GM18499 (cell line): ENCODE measurements around the gene KRT1.
"Not testable (repeated sequence)": the region's sequence is repeated elsewhere in the genome, so short reads cannot be mapped to it uniquely, and the experiment has no call there.

Source experiments
- ATAC-seq: cut with Tn5 transposase; IDR thresholded peaks from one replicate; pipeline ENCODE4 v1.9.1; 2021; ENCODE audit warnings: moderate number of reproducible peaks; ENCODE audit not compliant: insufficient read depth, unreplicated experiment

The KRT1 gene

DNA sequence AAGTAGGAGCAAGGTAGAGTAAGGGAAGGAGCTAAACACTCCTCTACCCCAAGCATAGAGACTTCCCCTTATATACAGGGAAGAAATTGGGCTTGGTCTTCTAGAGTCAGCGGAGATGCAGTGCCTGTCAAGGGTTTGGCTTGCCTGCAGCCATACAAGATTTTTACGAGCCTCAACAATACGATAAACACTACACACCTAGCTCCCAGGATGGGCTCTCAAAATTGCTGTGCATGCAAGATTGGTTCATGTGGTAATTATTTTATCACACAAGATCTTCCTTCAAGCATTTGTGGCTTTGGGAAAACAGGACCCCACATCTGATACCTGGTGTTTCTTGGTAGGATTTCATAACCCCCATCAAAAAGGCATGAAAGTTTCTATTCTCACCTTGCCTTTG is at the start of gene KRT1:
Gene KRT1 (minus strand): TSS at position 45 of the 400 bp plus-strand sequence. CDS start 59 bp downstream, outside the sequence.
- no peak for ATAC-seq

GRCh38 chr12:52729147-52729546 is 48.9 kb upstream of the KRT1 start:
- ATAC-seq: no peak

GRCh38 chr12:52728374-52728773 is 48.2 kb upstream of the KRT1 start:
- no peak for ATAC-seq

DNA sequence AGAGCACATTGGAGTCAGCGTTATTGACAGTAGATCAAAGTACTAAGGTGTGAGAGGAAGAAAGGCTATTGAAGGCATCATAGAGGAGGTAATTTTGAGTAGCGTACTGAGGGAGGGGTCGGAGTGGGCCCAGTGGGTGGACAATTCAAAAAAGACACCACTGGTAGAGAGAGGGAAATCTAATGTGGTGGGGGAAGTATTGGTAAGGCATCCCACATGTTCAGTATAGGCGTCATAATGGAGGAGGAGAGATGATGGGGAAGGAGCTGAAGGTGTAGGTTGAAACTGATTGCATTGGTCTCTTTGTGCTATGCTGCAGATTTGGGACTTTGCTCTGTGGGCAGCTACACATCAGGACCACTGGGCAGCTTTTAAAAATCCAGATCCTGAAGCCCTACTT is 46.8 kb upstream of the KRT1 start:
- no peak for ATAC-seq

DNA sequence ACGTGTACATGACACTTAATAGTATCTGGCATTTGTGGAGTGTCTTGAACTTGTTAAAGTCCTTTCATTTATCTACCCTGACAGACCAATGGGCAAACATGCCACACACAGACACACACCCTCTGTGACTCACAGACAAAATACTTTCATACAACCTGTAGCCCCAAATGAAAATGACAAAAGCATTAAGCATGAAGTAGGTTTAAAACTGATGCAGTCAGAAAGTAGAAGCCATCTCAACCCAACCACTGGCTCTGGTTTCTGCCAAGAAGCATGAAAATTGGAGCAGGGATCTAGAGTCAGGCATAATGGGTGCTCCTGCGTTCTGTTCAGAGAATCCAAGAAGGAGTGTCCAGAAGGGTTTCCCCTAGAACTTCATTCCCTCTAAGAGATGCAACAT is 46.2 kb upstream of the KRT1 start:
- no peak for ATAC-seq

DNA sequence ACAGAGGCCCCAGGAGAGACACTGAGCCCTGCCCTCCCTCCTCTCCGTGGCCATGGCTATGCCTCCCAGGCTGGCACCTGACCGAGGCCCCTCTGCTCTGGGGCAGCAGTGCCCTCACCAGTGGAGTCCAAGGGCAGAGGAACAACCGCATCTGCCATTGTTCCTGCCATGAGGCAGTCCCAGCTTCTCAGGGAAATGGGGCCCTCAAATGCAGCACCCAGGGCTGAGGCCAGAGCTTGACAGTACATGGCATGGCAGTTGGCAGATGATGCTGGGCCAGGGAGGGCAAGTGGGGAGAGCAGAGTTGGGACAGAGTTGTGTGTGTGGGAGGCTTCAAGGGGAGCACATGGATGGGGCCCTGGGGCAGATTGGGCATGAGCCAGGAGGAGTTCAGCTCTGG is 44.2 kb upstream of the KRT1 start:
- no peak for ATAC-seq

- ATAC-seq: no peak
Measured at GRCh38 chr12:52722680-52723079, 42.5 kb upstream of the KRT1 start.

- ATAC-seq: no peak
Measured at GRCh38 chr12:52721838-52722470, 41.7 kb upstream of the KRT1 start.

- ATAC-seq: no peak
Measured at GRCh38 chr12:52720365-52720886, 40.2 kb upstream of the KRT1 start.

GRCh38 chr12:52716061-52716460 is 35.9 kb upstream of the KRT1 start:
- no peak for ATAC-seq

DNA sequence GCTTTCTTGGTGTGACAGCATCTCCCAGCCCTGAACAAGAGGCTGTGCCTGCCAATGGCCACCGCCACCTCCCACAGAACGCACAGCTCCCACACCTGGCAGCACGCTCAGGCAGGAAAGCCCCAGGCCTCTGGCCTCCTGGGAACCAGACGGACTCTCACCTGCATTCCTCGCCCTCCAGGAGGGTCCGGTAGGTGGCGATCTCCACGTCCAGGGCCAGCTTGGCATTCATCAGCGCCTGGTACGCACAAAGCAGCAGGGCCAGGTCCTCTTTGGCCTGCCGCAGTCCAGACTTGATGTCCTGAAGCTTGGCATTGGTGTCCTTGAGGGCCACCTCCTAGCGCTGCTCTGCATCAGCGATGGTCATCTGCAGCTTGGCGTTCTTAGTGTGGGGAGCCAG is 35.2 kb upstream of the KRT1 start:
- no peak for ATAC-seq

GRCh38 chr12:52714887-52715281 is 34.7 kb upstream of the KRT1 start:
- no peak for ATAC-seq

DNA sequence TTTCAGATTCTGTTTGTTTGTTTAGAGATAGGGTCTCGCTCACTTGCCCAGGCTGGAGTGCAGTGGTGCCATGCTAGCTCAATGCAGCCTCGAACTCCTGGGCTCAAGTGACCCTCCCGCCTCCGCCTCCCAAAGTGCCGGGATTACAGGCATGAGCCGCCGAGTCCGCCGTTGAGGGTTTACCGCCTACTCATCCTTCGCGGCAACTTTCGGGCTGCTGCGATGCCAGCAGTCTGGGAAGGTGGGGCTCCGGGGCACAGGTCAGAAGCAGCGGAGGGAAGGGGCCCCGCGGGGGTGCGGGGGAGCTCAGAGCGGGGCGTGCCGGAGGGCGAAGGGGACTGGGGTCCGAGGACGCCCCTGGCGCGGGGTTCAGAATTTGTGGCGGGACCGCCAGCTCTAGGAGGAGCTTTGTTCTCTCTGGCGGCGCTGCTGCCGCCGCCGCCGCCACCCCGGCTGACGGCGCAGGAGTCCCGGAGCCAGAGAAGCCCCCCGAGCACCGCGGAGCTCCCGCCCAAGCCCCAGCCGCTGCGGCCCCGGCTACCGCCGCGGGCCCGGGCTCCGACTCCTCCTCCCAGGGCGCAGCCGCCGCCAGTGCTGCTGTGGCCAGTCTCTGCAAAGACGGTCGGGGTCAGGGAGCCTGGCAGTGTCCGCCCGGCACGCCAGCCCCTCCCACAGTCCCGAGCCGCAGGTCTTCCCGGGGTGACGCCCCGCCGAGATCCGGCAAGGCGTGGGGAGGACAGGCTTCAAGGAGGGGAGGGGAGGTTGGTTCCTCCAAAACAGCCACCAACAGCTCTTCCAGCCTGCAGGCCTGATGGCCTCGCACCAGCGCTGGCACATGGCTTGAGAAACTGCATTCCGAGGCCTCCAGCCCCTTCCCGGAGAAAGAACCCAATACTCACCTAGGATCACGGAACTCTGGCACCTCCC is 34.0 kb upstream of the KRT1 start:
- no peak for ATAC-seq

DNA sequence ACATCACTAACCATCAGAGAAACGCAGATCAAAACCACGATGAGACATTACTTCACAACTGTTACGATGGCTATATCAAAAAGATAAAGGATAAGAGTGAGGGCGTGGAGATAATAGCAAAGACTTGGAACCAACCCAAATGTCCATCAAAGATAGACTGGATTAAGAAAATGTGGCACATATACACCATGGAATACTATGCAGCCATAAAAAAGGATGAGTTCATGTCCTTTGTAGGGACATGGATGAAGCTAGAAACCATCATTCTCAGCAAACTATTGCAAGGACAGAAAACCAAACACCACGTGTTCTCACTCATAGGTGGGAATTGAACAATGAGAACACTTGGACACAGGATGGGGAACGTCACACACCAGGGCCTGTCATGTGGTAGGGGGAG is 31.9 kb upstream of the KRT1 start:
- not testable (repeated sequence) for ATAC-seq

- ATAC-seq: no peak
Measured at GRCh38 chr12:52710730-52711129, 30.5 kb upstream of the KRT1 start.

GRCh38 chr12:52708010-52708409 is 27.8 kb upstream of the KRT1 start:
- no peak for ATAC-seq

DNA sequence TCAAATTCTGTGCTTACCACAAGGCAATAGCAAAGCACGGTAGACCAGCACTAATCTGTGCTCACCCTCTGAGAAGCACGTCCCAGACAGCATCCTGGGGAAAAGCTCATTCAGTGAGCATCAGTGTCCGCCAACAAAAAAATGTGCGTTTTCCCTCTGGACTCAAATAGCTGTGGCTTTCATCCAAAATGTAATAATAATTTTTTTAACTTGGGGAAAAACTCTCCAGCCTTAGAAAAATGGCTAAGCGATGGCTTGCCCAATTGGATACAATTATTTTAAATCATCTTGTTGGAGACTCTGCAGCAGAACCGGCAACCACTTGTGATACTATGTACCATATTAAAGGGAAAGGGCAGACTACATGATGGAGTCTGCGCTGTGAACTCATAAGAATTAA is 24.3 kb upstream of the KRT1 start:
- ATAC-seq: no peak

GRCh38 chr12:52703878-52704277 is 23.7 kb upstream of the KRT1 start:
- no peak for ATAC-seq

- no peak for ATAC-seq
Measured at GRCh38 chr12:52703424-52703823, 23.2 kb upstream of the KRT1 start, which contains the start of gene KRT77. TSS of gene KRT77 (minus strand) at chr12:52703524. CDS start at chr12:52703434, 90 bp downstream.

DNA sequence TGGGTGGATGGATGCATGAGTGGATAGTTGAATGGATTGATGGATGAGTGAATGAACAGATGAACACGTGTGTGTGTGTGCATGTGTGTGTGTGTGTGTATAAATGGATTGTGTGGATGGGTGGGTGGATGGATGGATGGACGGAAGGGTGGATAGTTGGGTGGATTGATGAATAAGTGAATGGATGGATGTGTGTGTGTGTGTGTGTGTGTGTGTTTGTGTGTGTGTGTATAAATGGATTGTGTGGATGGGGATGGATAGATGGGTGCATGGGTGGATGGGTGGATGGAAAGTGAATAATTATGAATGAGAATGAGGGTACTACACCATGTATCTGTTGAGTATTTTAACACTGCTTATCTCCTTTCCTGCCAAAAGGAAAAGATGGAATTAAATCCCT is 22.1 kb upstream of the KRT1 start:
- no peak for ATAC-seq

DNA sequence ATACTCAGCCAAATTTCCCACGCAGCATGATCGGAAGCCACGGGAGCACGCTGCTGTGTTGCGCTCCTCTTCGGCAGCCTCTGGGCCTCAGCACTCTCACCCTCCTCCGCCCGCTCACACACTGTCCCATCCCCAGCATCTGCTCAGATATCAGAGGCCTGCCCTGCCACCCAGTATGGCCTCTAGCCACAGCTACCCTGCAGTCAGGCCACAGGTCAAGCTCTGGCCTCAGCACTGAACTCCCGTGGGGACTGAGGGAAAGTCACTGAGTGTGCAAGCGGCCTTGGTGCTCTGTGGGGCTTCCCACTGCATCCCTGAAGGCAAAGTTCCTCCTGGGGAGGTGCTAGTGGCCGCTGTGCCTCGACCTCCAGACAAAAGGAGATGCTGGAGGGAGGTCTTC is 21.1 kb upstream of the KRT1 start:
- ATAC-seq: no peak
